H1 (cell line): ENCODE measurements around the gene PTBP3. TPM values are rescaled to one million over a fixed set of nuclear protein-coding genes. Genes with fewer than 3 reads are reported as not detected.

ENCODE experiments used
- CTCF ChIA-PET: fragments of 300-600 bp; sonication (Branson Sonifier 250); formaldehyde crosslinking; loops from one replicate; lab custom pipeline; 2021; ENCODE audit not compliant: partially characterized antibody; lab: Charles Lee
- POLR2A ChIA-PET: fragments of 300-600 bp; sonication (Branson Sonifier 250); formaldehyde crosslinking; loops from one replicate; lab custom pipeline; 2021; ENCODE audit warnings: inconsistent platforms; ENCODE audit not compliant: partially characterized antibody; lab: Charles Lee
- DNase-seq, 2 experiments: peaks; one replicate each; pipeline versions ENCODE4 v3.0.0 to v3.0.0-alpha.2; 2010 to 2022; ENCODE audit warnings: low spot score in 2 of 2, low read depth in 1 of 2, mixed read lengths in 1 of 2
- FAIRE-seq: peaks from 2 replicates; lab custom pipeline; 2011; peaks lifted over from hg19 to GRCh38; lab: Jason Lieb, UNC
- H2AFZ ChIP-seq: 2 replicates; pipeline ENCODE4 v1.8.1; 2012; ENCODE audit warnings: low read length, inconsistent platforms
- H2AK5ac ChIP-seq: 2 replicates; pipeline ENCODE4 v1.6.1; 2013; ENCODE audit warnings: low read depth, low read length
- H2BK120ac ChIP-seq: replicated peaks from 2 replicates; pipeline ENCODE3; 2013; ENCODE audit warnings: low read depth, low read length, inconsistent platforms
- H2BK12ac ChIP-seq: 2 replicates; pipeline ENCODE4 v1.6.1; 2013; ENCODE audit warnings: low read depth, low read length
- H2BK15ac ChIP-seq: 2 replicates; pipeline ENCODE4 v1.6.1; 2013; ENCODE audit warnings: low read length
- H2BK20ac ChIP-seq: 2 replicates; pipeline ENCODE4 v1.6.1; 2013; ENCODE audit warnings: low read length
- H2BK5ac ChIP-seq: 2 replicates; pipeline ENCODE4 v1.6.1; 2013; ENCODE audit warnings: low read depth, low read length
- H3K14ac ChIP-seq: 2 replicates; pipeline ENCODE4 v1.6.1; 2013; ENCODE audit warnings: inconsistent platforms; ENCODE audit not compliant: insufficient read length
- H3K18ac ChIP-seq: 2 replicates; pipeline ENCODE4 v1.6.1; 2013; ENCODE audit warnings: low read length; ENCODE audit errors: extremely low read depth
- H3K23ac ChIP-seq: 2 replicates; pipeline ENCODE4 v1.6.1; 2013; ENCODE audit warnings: inconsistent platforms; ENCODE audit not compliant: insufficient read length
- H3K23me2 ChIP-seq: 2 replicates; pipeline ENCODE4 v1.6.1; 2013; ENCODE audit warnings: low read depth, low read length
- H3K27ac ChIP-seq: 2 replicates; pipeline ENCODE4 v1.6.1; 2011; ENCODE audit warnings: low read depth, low read length, inconsistent platforms
- H3K27me3 ChIP-seq, 4 experiments: replicated peaks in 1 of 4; 1 replicate in 1 of 4; 2 replicates in 3 of 4; pipeline versions ENCODE4 v1.6.1 to v1.8.1; 2011 to 2013; ENCODE audit warnings: low read length in 3 of 4, mild to moderate bottlenecking in 3 of 4, inconsistent platforms in 2 of 4, mixed read lengths in 2 of 4, moderate library complexity in 1 of 4; ENCODE audit not compliant: control insufficient read depth in 3 of 4, insufficient read depth in 3 of 4; ENCODE audit errors: extremely low read depth in 1 of 4
- H3K36me3 ChIP-seq, 4 experiments: 2 replicates each; pipeline versions ENCODE4 v1.6.1 to v1.8.1; 2011 to 2013; ENCODE audit warnings: mild to moderate bottlenecking in 4 of 4, low read length in 3 of 4, moderate library complexity in 2 of 4, control low read depth in 1 of 4, inconsistent platforms in 1 of 4; ENCODE audit not compliant: insufficient read depth in 4 of 4, control insufficient read depth in 2 of 4
- H3K4ac ChIP-seq: replicated peaks from 2 replicates; pipeline ENCODE3; 2013; ENCODE audit warnings: low read length, low read depth, mixed read lengths, inconsistent platforms; ENCODE audit not compliant: insufficient read length
- H3K4me1 ChIP-seq, 4 experiments: replicated peaks in 1 of 4; 1 replicate in 1 of 4; 2 replicates in 3 of 4; pipeline versions ENCODE4 v1.6.1 to v1.8.1; 2011 to 2013; ENCODE audit warnings: low read length in 3 of 4, inconsistent platforms in 2 of 4, mixed read lengths in 1 of 4; ENCODE audit not compliant: insufficient read depth in 4 of 4, control insufficient read depth in 3 of 4
- H3K4me2 ChIP-seq, 2 experiments: 2 replicates each; pipeline versions ENCODE4 v1.6.1 to v1.8.1; 2011 to 2013; ENCODE audit warnings: low read depth in 2 of 2, low read length in 2 of 2, control low read depth in 1 of 2, inconsistent platforms in 1 of 2, mild to moderate bottlenecking in 1 of 2; ENCODE audit not compliant: insufficient read depth in 1 of 2
- H3K4me3 ChIP-seq, 4 experiments: fragments of 200-600, 300-600 bp in 1 of 4; sonication (generic), shearing (Covaris generic), sonication (Bioruptor Twin) in 1 of 4; 2 replicates each; pipeline versions ENCODE4 v1.5.1 to v1.8.1; 2011 to 2016; ENCODE audit warnings: low read length in 4 of 4, low read depth in 3 of 4, control low read depth in 2 of 4, inconsistent platforms in 2 of 4, mild to moderate bottlenecking in 2 of 4, mixed read lengths in 1 of 4, moderate library complexity in 1 of 4; ENCODE audit not compliant: insufficient read depth in 2 of 4; ENCODE audit errors: extremely low read depth in 1 of 4
- H3K56ac ChIP-seq: replicated peaks from 2 replicates; pipeline ENCODE3; 2013; ENCODE audit warnings: low read depth, mild to moderate bottlenecking, mixed read lengths, low read length, inconsistent platforms; ENCODE audit not compliant: insufficient read length
- H3K79me1 ChIP-seq: 2 replicates; pipeline ENCODE4 v1.6.1; 2013; ENCODE audit warnings: low read depth, low read length, control low read depth
- H3K79me2 ChIP-seq, 2 experiments: 2 replicates each; pipeline versions ENCODE4 v1.6.1 to v1.8.1; 2012 to 2013; ENCODE audit warnings: low read length in 2 of 2, mild to moderate bottlenecking in 2 of 2, inconsistent platforms in 1 of 2; ENCODE audit not compliant: insufficient read depth in 2 of 2, control insufficient read depth in 1 of 2
- H3K9ac ChIP-seq, 4 experiments: replicated peaks in 1 of 4; 1 replicate in 1 of 4; 2 replicates in 3 of 4; pipeline versions ENCODE4 v1.6.1 to v1.8.1; 2011 to 2013; ENCODE audit warnings: low read depth in 3 of 4, low read length in 3 of 4, control low read depth in 2 of 4, mild to moderate bottlenecking in 2 of 4, moderate library complexity in 2 of 4, inconsistent platforms in 1 of 4; ENCODE audit errors: extremely low read depth in 1 of 4
- H3K9me3 ChIP-seq, 2 experiments: 2 replicates each; pipeline versions ENCODE4 v1.6.1 to v1.8.1; 2012 to 2013; ENCODE audit warnings: mild to moderate bottlenecking in 2 of 2, moderate library complexity in 2 of 2, control low read depth in 1 of 2, inconsistent platforms in 1 of 2, low read depth in 1 of 2, low read length in 1 of 2, mixed read lengths in 1 of 2; ENCODE audit not compliant: insufficient read depth in 2 of 2
- H4K20me1 ChIP-seq, 2 experiments: replicated peaks in 1 of 2; 2 replicates each; pipeline versions ENCODE3 to v1.8.1; 2011 to 2013; ENCODE audit warnings: inconsistent platforms in 2 of 2, low read length in 2 of 2, mild to moderate bottlenecking in 1 of 2; ENCODE audit not compliant: insufficient read depth in 2 of 2, control insufficient read depth in 1 of 2
- H4K5ac ChIP-seq: 2 replicates; pipeline ENCODE4 v1.6.1; 2013; ENCODE audit warnings: low read length, low read depth, mixed read lengths, inconsistent platforms; ENCODE audit not compliant: insufficient read length
- H4K8ac ChIP-seq: 2 replicates; pipeline ENCODE4 v1.8.0; 2013; ENCODE audit warnings: mild to moderate bottlenecking, moderate library complexity, low read length, inconsistent platforms; ENCODE audit not compliant: insufficient read depth; ENCODE audit errors: extremely low read depth
- H4K91ac ChIP-seq: replicated peaks from 2 replicates; pipeline ENCODE3; 2013; ENCODE audit warnings: low read length, mixed read lengths, inconsistent platforms; ENCODE audit not compliant: insufficient read length
- NANOG ChIP-seq: IDR thresholded peaks from 2 replicates; pipeline ENCODE4 v1.6.1; 2011; ENCODE audit warnings: low read length, low read depth, mild to moderate bottlenecking, inconsistent platforms; ENCODE audit not compliant: insufficient read depth, poor library complexity, severe bottlenecking
- POU5F1 ChIP-seq: IDR thresholded peaks from 2 replicates; pipeline ENCODE4 v1.6.1; 2011; ENCODE audit warnings: low read depth, mild to moderate bottlenecking, low read length, moderate library complexity
- ZNF274 ChIP-seq: IDR thresholded peaks from 2 replicates; pipeline ENCODE4 v1.7.0; 2012; ENCODE audit warnings: low read length, borderline replicate concordance; ENCODE audit errors: extremely low read depth
- WGBS, 2 experiments: shearing (Covaris generic) in 1 of 2; methylation state at CpG; one replicate each; pipeline versions ENCODE4 v1.1.6 to v1.1.7; 2013 to 2015; ENCODE audit warnings: low lambda C conversion rate in 2 of 2, mixed read lengths in 2 of 2, inconsistent platforms in 1 of 2, low coverage in 1 of 2, missing lambda C conversion rate in 1 of 2; ENCODE audit not compliant: insufficient replicate concordance in 2 of 2, insufficient coverage in 1 of 2, insufficient read length in 1 of 2; ENCODE audit errors: extremely low coverage in 1 of 2, missing lambda C conversion rate in 1 of 2; 5-methylcytosine and 5-hydroxymethylcytosine counted together
- polyA plus RNA-seq, 7 experiments: library from polyadenylated mRNA; depleted of rRNA in 3 of 7; stranded (reverse) in 5 of 7; unstranded in 2 of 7; fragments of >200 nt in 5 of 7; fragments of 200-250 nt in 2 of 7; gene quantifications; 1 replicate in 5 of 7; 2 replicates in 1 of 7; 4 replicates in 1 of 7; pipeline versions ENCODE4 v1.2.1 to v1.2.3, GENCODE V29; 2011 to 2013; ENCODE audit warnings: missing spikeins in 2 of 7, mixed read lengths in 2 of 7
- total RNA-seq: library from RNA; stranded (reverse); fragmentation: NEBNext Ultra II Directional; extraction: Animal tissue kit (Norgen Biotek cat#: 25700); gene quantifications from 2 replicates; pipeline ENCODE4 v1.2.1, GENCODE V29; 2021

Gene PTBP3
- total and polyA plus RNA-seq, 2 of the 8 experiments (the other 6 are each of a cell fraction or from before 2014, with no cell fraction given): 51.0 to 124 TPM

GRCh38 chr9:112315331-112316257, 17.8 kb downstream of the PTBP3 start:
- H3K9me3 ChIP-seq: 0 out of 4 replicates have a peak, but pooled peaks cover 0 to 2% of the 10 kb centered on the region in 2 experiments
- H4K20me1 ChIP-seq: peaks cover 8 to 22% of the 10 kb centered on the region in 2 experiments
- no peak overlapping the region for H3K14ac ChIP-seq
- DNase-seq (no peak), FAIRE-seq (no peak)
- H3K4me2 ChIP-seq: no peak overlapping the region
- no peak overlapping the region for H4K91ac ChIP-seq
- no peak overlapping the region for H2BK20ac ChIP-seq
- H3K18ac ChIP-seq: no peak overlapping the region
- H3K23ac ChIP-seq: no peak overlapping the region
- WGBS, 2 experiments: 89% methylated on average over 3 of the region's 3 CpGs; no CpG with 5 or more reads in 1 of the 2 experiments
- no peak overlapping the region for H3K4ac ChIP-seq
- H4K8ac ChIP-seq: no peak overlapping the region
- H2BK12ac ChIP-seq: no peak overlapping the region
- H3K79me1 ChIP-seq: peaks cover 4% of the 10 kb centered on the region; the same call in 1 of the 2 replicates
- CTCF ChIA-PET: interaction anchor here (1.1 kb wide), 1 partner anchor 78 kb away, joined by 3 read pairs; no protein-coding TSS in a partner anchor
- no peak overlapping the region for H3K9ac ChIP-seq
- TF ChIP-seq ZNF274 (no peak), POU5F1 (no peak), NANOG (no peak)
- H3K4me1 ChIP-seq: peaks cover 0 to 4% (median 3%) of the 10 kb centered on the region in 4 experiments; a peak in 4 of 7 replicates
- H2BK120ac ChIP-seq: no peak overlapping the region
- POLR2A ChIA-PET: no interaction called here
- H3K56ac ChIP-seq: no peak overlapping the region
- no peak overlapping the region for H3K4me3 ChIP-seq
- H2BK5ac ChIP-seq: no peak overlapping the region
- H3K36me3 ChIP-seq: no peaks in the 10 kb centered on the region
- no peaks in the 10 kb centered on the region for H3K23me2 ChIP-seq
- no peak overlapping the region for H4K5ac ChIP-seq
- H2AFZ ChIP-seq: no peak overlapping the region
- no peak overlapping the region for H3K27ac ChIP-seq
- no peak overlapping the region for H2AK5ac ChIP-seq
- no peaks in the 10 kb centered on the region for H3K27me3 ChIP-seq
- H3K79me2 ChIP-seq: peaks cover 6 to 89% of the 10 kb centered on the region in 2 experiments; a peak in 3 of 4 replicates
- H2BK15ac ChIP-seq: no peak overlapping the region
